HEK293 (cell line): ENCODE results near the gene ZFYVE21.

Experiments
- CTCF ChIA-PET: fragments of 350-600 bp; formaldehyde crosslinking; extraction: SDS; loops from one replicate; lab custom pipeline; 2021; ENCODE audit warnings: antibody characterized with exemption; lab: Yijun Ruan, JAX
- POLR2A ChIA-PET: fragments of 300-600 bp; formaldehyde crosslinking; extraction: SDS; loops from one replicate; lab custom pipeline; 2020; ENCODE audit warnings: antibody characterized with exemption, inconsistent platforms; lab: Yijun Ruan, JAX
- H3K27ac ChIP-seq: fragments of 200-500 bp; sonication (Bioruptor generic); 2 replicates; pipeline ENCODE4 v1.5.1; 2014; ENCODE audit warnings: low read depth, low read length, control low read depth, inconsistent platforms; ENCODE audit errors: extremely low read depth
- H3K36me3 ChIP-seq, 2 experiments: fragments of 200-500 bp in 1 of 2; sonication (Bioruptor generic) in 1 of 2; 1 replicate in 1 of 2; 2 replicates in 1 of 2; pipeline ENCODE4 v1.5.1; 2014 to 2017; ENCODE audit warnings: inconsistent platforms in 2 of 2, low read length in 2 of 2; ENCODE audit not compliant: control insufficient read depth in 2 of 2, insufficient read depth in 1 of 2
- H3K4me1 ChIP-seq: fragments of 200-500 bp; sonication (Bioruptor generic); 2 replicates; pipeline ENCODE4 v1.5.1; 2014; ENCODE audit warnings: mild to moderate bottlenecking, low read length, inconsistent platforms; ENCODE audit not compliant: control insufficient read depth, insufficient read depth
- H3K4me3 ChIP-seq: 2 replicates; pipeline ENCODE4 v1.5.1; 2011; ENCODE audit warnings: low read depth, mild to moderate bottlenecking, control low read depth, low read length, moderate library complexity
- H3K9me3 ChIP-seq: fragments of 200-500 bp; sonication (Bioruptor generic); 2 replicates; pipeline ENCODE4 v1.5.1; 2014; ENCODE audit warnings: low read depth, low read length, inconsistent platforms; ENCODE audit not compliant: control insufficient read depth, insufficient read depth
- BCL6B ChIP-seq: fragments of 450-650 bp; formaldehyde crosslinking; IDR thresholded peaks from 2 replicates; pipeline ENCODE4 v1.5.1; 2017; ENCODE audit warnings: missing biosample characterization, missing genetic modification characterization
- EGR2 ChIP-seq: fragments of 450-650 bp; formaldehyde crosslinking; IDR thresholded peaks from 2 replicates; pipeline ENCODE4 v1.5.1; 2016; ENCODE audit warnings: low read depth, missing biosample characterization, missing genetic modification characterization
- GLIS1 ChIP-seq: fragments of 450-650 bp; formaldehyde crosslinking; IDR thresholded peaks from 2 replicates; pipeline ENCODE4 v1.5.1; 2016; ENCODE audit warnings: missing biosample characterization, missing genetic modification characterization
- HOXD13 ChIP-seq: sonication (generic); formaldehyde crosslinking; IDR thresholded peaks from 2 replicates; pipeline ENCODE4 v1.8.0; 2022; ENCODE audit warnings: missing genetic modification reagents, borderline replicate concordance
- KLF10 ChIP-seq: fragments of 450-650 bp; IDR thresholded peaks from 2 replicates; pipeline ENCODE4 v1.5.1; 2018; ENCODE audit warnings: missing biosample characterization, mild to moderate bottlenecking, missing genetic modification characterization
- KLF16 ChIP-seq: fragments of 450-650 bp; formaldehyde crosslinking; IDR thresholded peaks from 2 replicates; pipeline ENCODE4 v1.5.1; 2017; ENCODE audit warnings: missing biosample characterization, missing genetic modification characterization
- KLF7 ChIP-seq: fragments of 450-650 bp; formaldehyde crosslinking; IDR thresholded peaks from 2 replicates; pipeline ENCODE4 v1.5.1; 2016; ENCODE audit warnings: missing biosample characterization, missing genetic modification characterization, borderline replicate concordance
- MEIS1 ChIP-seq: sonication (generic); formaldehyde crosslinking; IDR thresholded peaks from 2 replicates; pipeline ENCODE4 v1.8.1; 2022; ENCODE audit warnings: missing genetic modification reagents, mild to moderate bottlenecking, borderline replicate concordance
- MZF1 ChIP-seq: fragments of 450-650 bp; formaldehyde crosslinking; IDR thresholded peaks from 2 replicates; pipeline ENCODE4 v1.5.1; 2017; ENCODE audit warnings: missing biosample characterization, missing genetic modification characterization, borderline replicate concordance
- PBX3 ChIP-seq: sonication (generic); formaldehyde crosslinking; IDR thresholded peaks from 2 replicates; pipeline ENCODE4 v1.8.1; 2022; ENCODE audit warnings: mild to moderate bottlenecking, moderate library complexity, missing genetic modification reagents
- SP7 ChIP-seq: fragments of 450-650 bp; formaldehyde crosslinking; IDR thresholded peaks from 2 replicates; pipeline ENCODE4 v1.5.1; 2016; ENCODE audit warnings: missing biosample characterization, missing genetic modification characterization
- TCF7L2 ChIP-seq: IDR thresholded peaks from 2 replicates; pipeline ENCODE4 v1.6.1; 2011; ENCODE audit warnings: low read depth, mild to moderate bottlenecking, inconsistent platforms, low read length, moderate library complexity, borderline replicate concordance
- ZBTB21 ChIP-seq: fragments of 450-650 bp; formaldehyde crosslinking; IDR thresholded peaks from 2 replicates; pipeline ENCODE4 v1.5.1; 2017; ENCODE audit warnings: missing biosample characterization, missing genetic modification characterization
- ZFHX2 ChIP-seq: fragments of 450-650 bp; formaldehyde crosslinking; conservative IDR thresholded peaks from 2 replicates; pipeline ENCODE4 v1.5.1; 2016; ENCODE audit warnings: missing biosample characterization, missing genetic modification characterization
- ZFP3 ChIP-seq: fragments of 450-650 bp; formaldehyde crosslinking; IDR thresholded peaks from 2 replicates; pipeline ENCODE4 v1.5.1; 2016; ENCODE audit warnings: low read depth, missing biosample characterization, missing genetic modification characterization
- ZFP37 ChIP-seq: fragments of 450-650 bp; formaldehyde crosslinking; IDR thresholded peaks from 2 replicates; pipeline ENCODE4 v1.5.1; 2016; ENCODE audit warnings: missing biosample characterization, missing genetic modification characterization
- ZNF138 ChIP-seq: fragments of 450-650 bp; formaldehyde crosslinking; IDR thresholded peaks from 2 replicates; pipeline ENCODE4 v1.5.1; 2016; ENCODE audit warnings: missing biosample characterization, missing genetic modification characterization, borderline replicate concordance
- ZNF184 ChIP-seq: fragments of 450-650 bp; IDR thresholded peaks from 2 replicates; pipeline ENCODE4 v1.5.1; 2018; ENCODE audit warnings: missing biosample characterization, mild to moderate bottlenecking, missing genetic modification characterization
- ZNF211 ChIP-seq: fragments of 450-650 bp; formaldehyde crosslinking; IDR thresholded peaks from 2 replicates; pipeline ENCODE4 v1.5.1; 2016; ENCODE audit warnings: low read depth, missing biosample characterization, missing genetic modification characterization
- ZNF223 ChIP-seq: fragments of 450-650 bp; formaldehyde crosslinking; IDR thresholded peaks from 2 replicates; pipeline ENCODE4 v1.5.1; 2016; ENCODE audit warnings: missing biosample characterization, missing genetic modification characterization
- ZNF24 ChIP-seq: fragments of 450-650 bp; formaldehyde crosslinking; IDR thresholded peaks from 2 replicates; pipeline ENCODE4 v1.5.1; 2016; ENCODE audit warnings: missing biosample characterization, missing genetic modification characterization
- ZNF248 ChIP-seq: fragments of 450-650 bp; formaldehyde crosslinking; IDR thresholded peaks from 2 replicates; pipeline ENCODE4 v1.5.1; 2017; ENCODE audit warnings: missing biosample characterization, missing genetic modification characterization
- ZNF335 ChIP-seq: fragments of 450-650 bp; formaldehyde crosslinking; conservative IDR thresholded peaks from 2 replicates; pipeline ENCODE4 v1.5.1; 2016; ENCODE audit warnings: missing biosample characterization, missing genetic modification characterization
- ZNF354C ChIP-seq: fragments of 450-650 bp; formaldehyde crosslinking; IDR thresholded peaks from 2 replicates; pipeline ENCODE4 v1.5.1; 2016; ENCODE audit warnings: missing biosample characterization, missing genetic modification characterization, low read depth, borderline replicate concordance
- ZNF366 ChIP-seq: fragments of 450-650 bp; formaldehyde crosslinking; conservative IDR thresholded peaks from 2 replicates; pipeline ENCODE4 v1.5.1; 2016; ENCODE audit warnings: missing biosample characterization, missing genetic modification characterization
- ZNF394 ChIP-seq: fragments of 450-650 bp; formaldehyde crosslinking; IDR thresholded peaks from 2 replicates; pipeline ENCODE4 v1.5.1; 2016; ENCODE audit warnings: missing biosample characterization, missing genetic modification characterization, mild to moderate bottlenecking, moderate library complexity, borderline replicate concordance
- ZNF473 ChIP-seq: fragments of 450-650 bp; formaldehyde crosslinking; IDR thresholded peaks from 2 replicates; pipeline ENCODE4 v1.5.1; 2017; ENCODE audit warnings: missing biosample characterization, missing genetic modification characterization
- ZNF521 ChIP-seq: fragments of 450-650 bp; formaldehyde crosslinking; IDR thresholded peaks from 2 replicates; pipeline ENCODE4 v1.5.1; 2017; ENCODE audit warnings: missing biosample characterization, mild to moderate bottlenecking, missing genetic modification characterization
- ZNF561 ChIP-seq: fragments of 450-650 bp; IDR thresholded peaks from 2 replicates; pipeline ENCODE4 v1.5.1; 2018; ENCODE audit warnings: missing biosample characterization, missing genetic modification characterization, borderline replicate concordance
- ZNF596 ChIP-seq: fragments of 450-650 bp; IDR thresholded peaks from 2 replicates; pipeline ENCODE4 v1.5.0; 2018; ENCODE audit warnings: missing biosample characterization, mild to moderate bottlenecking, missing genetic modification characterization, moderate library complexity
- ZNF76 ChIP-seq: fragments of 450-650 bp; formaldehyde crosslinking; IDR thresholded peaks from 2 replicates; pipeline ENCODE4; 2016; ENCODE audit warnings: low read depth, missing biosample characterization, missing genetic modification characterization, borderline replicate concordance
- ZNF830 ChIP-seq: fragments of 450-650 bp; IDR thresholded peaks from 2 replicates; pipeline ENCODE4 v1.5.0; 2018; ENCODE audit warnings: missing biosample characterization, missing genetic modification characterization, low read depth, mild to moderate bottlenecking, moderate library complexity
- ZSCAN18 ChIP-seq: fragments of 450-650 bp; formaldehyde crosslinking; IDR thresholded peaks from 2 replicates; pipeline ENCODE4 v1.5.1; 2016; ENCODE audit warnings: missing biosample characterization, missing genetic modification characterization
- ZSCAN30 ChIP-seq: fragments of 450-650 bp; IDR thresholded peaks from 2 replicates; pipeline ENCODE4 v1.5.1; 2018; ENCODE audit warnings: missing biosample characterization, mild to moderate bottlenecking, missing genetic modification characterization, moderate library complexity
- ZXDB ChIP-seq: fragments of 450-650 bp; formaldehyde crosslinking; IDR thresholded peaks from 2 replicates; pipeline ENCODE4 v1.5.1; 2016; ENCODE audit warnings: missing biosample characterization, missing genetic modification characterization

ZFYVE21 gene

GRCh38 chr14:103746701-103747100 is 31.1 kb downstream of the ZFYVE21 start (continued):
- TF ChIP-seq ZFP3 (tag by site-specific recombination) (no peak), ZNF184 (tag by site-specific recombination) (no peak)

GRCh38 chr14:103748534-103748857 is 32.9 kb downstream of the ZFYVE21 start:
- POLR2A ChIA-PET, result no interaction called here
- CTCF ChIA-PET, result interaction anchor here (0.6 to 0.7 kb wide), 2 partner anchors 296 to 816 kb away, joined by 3 read pairs; no protein-coding TSS in a partner anchor
- Histone ChIP-seq H3K4me1 (no peaks in the 10 kb centered on the region), H3K36me3 (peaks cover 5 to 65% of the 10 kb centered on the region in 2 experiments), H3K27ac (no peak overlapping the region), H3K9me3 (no peaks in the 10 kb centered on the region), H3K4me3 (no peak overlapping the region)
- TF ChIP-seq KLF16 (tag by site-specific recombination) (no peak), EGR2 (tag by site-specific recombination) (no peak), ZNF248 (tag by site-specific recombination) (no peak), MZF1 (no peak), KLF7 (tag by site-specific recombination) (no peak), ZFHX2 (tag by site-specific recombination) (no peak), KLF10 (tag by site-specific recombination) (no peak), ZNF561 (tag by site-specific recombination) (no peak), ZNF473 (tag by site-specific recombination) (no peak), SP7 (tag by site-specific recombination) (no peak), ZSCAN18 (tag by site-specific recombination) (no peak), GLIS1 (tag by site-specific recombination) (no peak), MEIS1 (CRISPR knock-in tag) (no peak), ZNF596 (tag by site-specific recombination) (no peak), BCL6B (tag by site-specific recombination) (no peak), ZNF138 (tag by site-specific recombination) (no peak), ZFP37 (tag by site-specific recombination) (no peak), ZXDB (tag by site-specific recombination) (no peak)

GRCh38 chr14:103749452-103749851 is 33.8 kb downstream of the ZFYVE21 start:
- Histone ChIP-seq H3K36me3 (peaks cover 5 to 58% of the 10 kb centered on the region in 2 experiments), H3K4me3 (no peak overlapping the region), H3K4me1 (no peaks in the 10 kb centered on the region), H3K27ac (no peak overlapping the region), H3K9me3 (no peaks in the 10 kb centered on the region)
- CTCF ChIA-PET, result no interaction called here
- POLR2A ChIA-PET, result no interaction called here
- no peak for TF ChIP-seq ZNF76 (tag by site-specific recombination)
- no peak for TF ChIP-seq ZNF521 (tag by site-specific recombination)
- no peak for TF ChIP-seq ZBTB21 (tag by site-specific recombination)
- no peak for TF ChIP-seq TCF7L2
- no peak for TF ChIP-seq ZNF335 (tag by site-specific recombination)
- TF ChIP-seq HOXD13 (CRISPR knock-in tag), result no peak
- no peak for TF ChIP-seq PBX3 (CRISPR knock-in tag)
- no peak for TF ChIP-seq ZNF354C
- no peak for TF ChIP-seq GLIS1 (tag by site-specific recombination)
- TF ChIP-seq ZNF366 (tag by site-specific recombination), result no peak
- TF ChIP-seq ZNF223 (tag by site-specific recombination), result no peak
- TF ChIP-seq ZNF394 (tag by site-specific recombination), result no peak
- TF ChIP-seq ZNF24 (tag by site-specific recombination), result no peak
- no peak for TF ChIP-seq ZSCAN30 (tag by site-specific recombination)
- TF ChIP-seq ZNF830 (tag by site-specific recombination), result no peak
- TF ChIP-seq ZNF211 (tag by site-specific recombination), result no peak
